ENCODE data around the gene SH3RF2.

DNA sequence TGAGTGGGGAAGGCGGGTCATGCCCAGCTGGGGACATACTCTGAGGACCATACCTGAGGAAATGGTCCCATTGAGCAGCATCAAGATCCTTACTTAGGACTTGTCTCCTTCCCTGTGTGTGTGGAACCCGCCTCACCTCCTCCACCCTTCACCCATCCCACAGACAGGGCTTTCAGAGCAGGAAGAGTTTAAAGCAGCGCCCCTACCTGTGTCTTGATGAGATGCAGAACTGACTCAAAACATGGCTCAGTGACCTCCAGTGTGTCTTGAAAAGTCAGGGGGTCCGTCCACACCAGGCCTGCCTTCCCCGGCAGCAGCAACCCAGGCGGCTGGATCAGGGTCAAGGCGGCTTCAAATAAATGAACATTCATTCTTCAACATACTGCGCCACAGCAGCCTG is 130.6 kb downstream of the SH3RF2 start:
- TF ChIP-seq, protein P1, sequence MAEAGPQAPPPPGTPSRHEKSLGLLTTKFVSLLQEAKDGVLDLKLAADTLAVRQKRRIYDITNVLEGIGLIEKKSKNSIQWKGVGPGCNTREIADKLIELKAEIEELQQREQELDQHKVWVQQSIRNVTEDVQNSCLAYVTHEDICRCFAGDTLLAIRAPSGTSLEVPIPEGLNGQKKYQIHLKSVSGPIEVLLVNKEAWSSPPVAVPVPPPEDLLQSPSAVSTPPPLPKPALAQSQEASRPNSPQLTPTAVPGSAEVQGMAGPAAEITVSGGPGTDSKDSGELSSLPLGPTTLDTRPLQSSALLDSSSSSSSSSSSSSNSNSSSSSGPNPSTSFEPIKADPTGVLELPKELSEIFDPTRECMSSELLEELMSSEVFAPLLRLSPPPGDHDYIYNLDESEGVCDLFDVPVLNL (IDR thresholded peaks at IDR 0.05; ENCODE audit: low read depth, low read length), result no peak
- TF ChIP-seq SREBF2 (IDR thresholded peaks at IDR 0.05; ENCODE audit: low read length) (no peak), DPF2 (IDR thresholded peaks at IDR 0.05) (no peak), RAD21 (IDR thresholded peaks at IDR 0.05; ENCODE audit: insufficient read depth, low read depth, low read length) (no peak), POLR2A (IDR thresholded peaks at IDR 0.05; ENCODE audit: low read depth, low read length) (no peak)
- TF ChIP-seq, protein P2, sequence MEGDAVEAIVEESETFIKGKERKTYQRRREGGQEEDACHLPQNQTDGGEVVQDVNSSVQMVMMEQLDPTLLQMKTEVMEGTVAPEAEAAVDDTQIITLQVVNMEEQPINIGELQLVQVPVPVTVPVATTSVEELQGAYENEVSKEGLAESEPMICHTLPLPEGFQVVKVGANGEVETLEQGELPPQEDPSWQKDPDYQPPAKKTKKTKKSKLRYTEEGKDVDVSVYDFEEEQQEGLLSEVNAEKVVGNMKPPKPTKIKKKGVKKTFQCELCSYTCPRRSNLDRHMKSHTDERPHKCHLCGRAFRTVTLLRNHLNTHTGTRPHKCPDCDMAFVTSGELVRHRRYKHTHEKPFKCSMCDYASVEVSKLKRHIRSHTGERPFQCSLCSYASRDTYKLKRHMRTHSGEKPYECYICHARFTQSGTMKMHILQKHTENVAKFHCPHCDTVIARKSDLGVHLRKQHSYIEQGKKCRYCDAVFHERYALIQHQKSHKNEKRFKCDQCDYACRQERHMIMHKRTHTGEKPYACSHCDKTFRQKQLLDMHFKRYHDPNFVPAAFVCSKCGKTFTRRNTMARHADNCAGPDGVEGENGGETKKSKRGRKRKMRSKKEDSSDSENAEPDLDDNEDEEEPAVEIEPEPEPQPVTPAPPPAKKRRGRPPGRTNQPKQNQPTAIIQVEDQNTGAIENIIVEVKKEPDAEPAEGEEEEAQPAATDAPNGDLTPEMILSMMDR (IDR thresholded peaks at IDR 0.05 in 2 of 3, conservative IDR thresholded peaks at IDR 0.05 in 1 of 3; ENCODE audit: control insufficient read depth in 2 of 3, extremely low read depth in 1 of 3, insufficient read depth in 1 of 3, low read depth in 3 of 3, low read length in 3 of 3), result no peak
- TF ChIP-seq, protein P3, sequence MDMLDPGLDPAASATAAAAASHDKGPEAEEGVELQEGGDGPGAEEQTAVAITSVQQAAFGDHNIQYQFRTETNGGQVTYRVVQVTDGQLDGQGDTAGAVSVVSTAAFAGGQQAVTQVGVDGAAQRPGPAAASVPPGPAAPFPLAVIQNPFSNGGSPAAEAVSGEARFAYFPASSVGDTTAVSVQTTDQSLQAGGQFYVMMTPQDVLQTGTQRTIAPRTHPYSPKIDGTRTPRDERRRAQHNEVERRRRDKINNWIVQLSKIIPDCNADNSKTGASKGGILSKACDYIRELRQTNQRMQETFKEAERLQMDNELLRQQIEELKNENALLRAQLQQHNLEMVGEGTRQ (IDR thresholded peaks at IDR 0.05; ENCODE audit: borderline replicate concordance, low read depth, low read length), result no peak
- TF ChIP-seq, protein P4, sequence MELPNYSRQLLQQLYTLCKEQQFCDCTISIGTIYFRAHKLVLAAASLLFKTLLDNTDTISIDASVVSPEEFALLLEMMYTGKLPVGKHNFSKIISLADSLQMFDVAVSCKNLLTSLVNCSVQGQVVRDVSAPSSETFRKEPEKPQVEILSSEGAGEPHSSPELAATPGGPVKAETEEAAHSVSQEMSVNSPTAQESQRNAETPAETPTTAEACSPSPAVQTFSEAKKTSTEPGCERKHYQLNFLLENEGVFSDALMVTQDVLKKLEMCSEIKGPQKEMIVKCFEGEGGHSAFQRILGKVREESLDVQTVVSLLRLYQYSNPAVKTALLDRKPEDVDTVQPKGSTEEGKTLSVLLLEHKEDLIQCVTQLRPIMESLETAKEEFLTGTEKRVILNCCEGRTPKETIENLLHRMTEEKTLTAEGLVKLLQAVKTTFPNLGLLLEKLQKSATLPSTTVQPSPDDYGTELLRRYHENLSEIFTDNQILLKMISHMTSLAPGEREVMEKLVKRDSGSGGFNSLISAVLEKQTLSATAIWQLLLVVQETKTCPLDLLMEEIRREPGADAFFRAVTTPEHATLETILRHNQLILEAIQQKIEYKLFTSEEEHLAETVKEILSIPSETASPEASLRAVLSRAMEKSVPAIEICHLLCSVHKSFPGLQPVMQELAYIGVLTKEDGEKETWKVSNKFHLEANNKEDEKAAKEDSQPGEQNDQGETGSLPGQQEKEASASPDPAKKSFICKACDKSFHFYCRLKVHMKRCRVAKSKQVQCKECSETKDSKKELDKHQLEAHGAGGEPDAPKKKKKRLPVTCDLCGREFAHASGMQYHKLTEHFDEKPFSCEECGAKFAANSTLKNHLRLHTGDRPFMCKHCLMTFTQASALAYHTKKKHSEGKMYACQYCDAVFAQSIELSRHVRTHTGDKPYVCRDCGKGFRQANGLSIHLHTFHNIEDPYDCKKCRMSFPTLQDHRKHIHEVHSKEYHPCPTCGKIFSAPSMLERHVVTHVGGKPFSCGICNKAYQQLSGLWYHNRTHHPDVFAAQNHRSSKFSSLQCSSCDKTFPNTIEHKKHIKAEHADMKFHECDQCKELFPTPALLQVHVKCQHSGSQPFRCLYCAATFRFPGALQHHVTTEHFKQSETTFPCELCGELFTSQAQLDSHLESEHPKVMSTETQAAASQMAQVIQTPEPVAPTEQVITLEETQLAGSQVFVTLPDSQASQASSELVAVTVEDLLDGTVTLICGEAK (IDR thresholded peaks at IDR 0.05; ENCODE audit: borderline replicate concordance), result no peak

Measured in GM12878 (cell line).